ENCODE measurements around the gene BPIFB6.

BPIFB6 gene

DNA sequence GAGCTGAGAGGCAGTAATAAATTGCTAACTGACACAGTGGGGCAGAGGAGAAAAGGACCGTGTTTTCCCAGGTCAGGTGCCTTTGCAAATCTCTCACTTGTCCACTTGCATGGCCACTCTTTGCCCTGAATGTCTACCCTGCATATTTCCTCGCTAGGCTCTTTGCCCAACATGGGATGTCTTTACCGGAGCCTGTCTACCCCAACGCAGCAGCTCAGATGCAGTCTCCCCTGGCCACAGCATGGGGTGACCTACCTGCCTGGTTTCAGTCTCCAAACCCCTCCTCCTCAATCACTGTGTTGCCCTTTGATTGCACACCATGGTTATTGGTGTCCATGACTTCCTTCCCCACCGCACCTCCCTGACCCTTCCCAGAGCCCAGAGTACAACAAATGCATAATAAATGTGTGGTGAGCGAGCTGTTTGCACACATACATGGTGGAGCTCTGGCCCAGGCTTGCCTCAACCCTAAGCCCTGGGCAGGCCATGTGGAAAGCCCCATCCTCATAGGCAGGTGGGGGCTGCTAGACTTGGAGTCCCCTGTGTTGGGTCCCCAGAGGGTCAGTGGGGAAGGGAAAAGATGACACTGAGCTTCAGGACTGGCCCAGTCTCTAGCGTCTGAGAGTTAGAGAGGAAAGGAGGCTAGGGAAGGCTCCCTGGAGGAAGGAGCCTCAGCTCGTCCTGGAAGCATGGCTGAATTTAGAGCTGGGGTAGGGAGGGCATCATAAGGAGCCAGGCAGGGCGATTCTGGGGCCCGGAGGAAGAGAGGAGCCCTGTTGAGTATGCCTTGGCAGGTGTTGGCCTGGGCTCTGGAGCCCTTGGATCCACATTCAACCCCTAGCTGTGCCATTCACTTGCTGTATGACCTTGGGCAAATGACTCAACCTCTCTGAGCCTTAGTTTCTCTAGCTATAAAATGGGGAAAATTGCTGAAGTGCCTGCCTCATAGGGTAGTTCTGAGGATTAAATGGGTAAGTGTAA lies 4.4 kb upstream of the BPIFB6 start:
- TF ChIP-seq, protein P1, sequence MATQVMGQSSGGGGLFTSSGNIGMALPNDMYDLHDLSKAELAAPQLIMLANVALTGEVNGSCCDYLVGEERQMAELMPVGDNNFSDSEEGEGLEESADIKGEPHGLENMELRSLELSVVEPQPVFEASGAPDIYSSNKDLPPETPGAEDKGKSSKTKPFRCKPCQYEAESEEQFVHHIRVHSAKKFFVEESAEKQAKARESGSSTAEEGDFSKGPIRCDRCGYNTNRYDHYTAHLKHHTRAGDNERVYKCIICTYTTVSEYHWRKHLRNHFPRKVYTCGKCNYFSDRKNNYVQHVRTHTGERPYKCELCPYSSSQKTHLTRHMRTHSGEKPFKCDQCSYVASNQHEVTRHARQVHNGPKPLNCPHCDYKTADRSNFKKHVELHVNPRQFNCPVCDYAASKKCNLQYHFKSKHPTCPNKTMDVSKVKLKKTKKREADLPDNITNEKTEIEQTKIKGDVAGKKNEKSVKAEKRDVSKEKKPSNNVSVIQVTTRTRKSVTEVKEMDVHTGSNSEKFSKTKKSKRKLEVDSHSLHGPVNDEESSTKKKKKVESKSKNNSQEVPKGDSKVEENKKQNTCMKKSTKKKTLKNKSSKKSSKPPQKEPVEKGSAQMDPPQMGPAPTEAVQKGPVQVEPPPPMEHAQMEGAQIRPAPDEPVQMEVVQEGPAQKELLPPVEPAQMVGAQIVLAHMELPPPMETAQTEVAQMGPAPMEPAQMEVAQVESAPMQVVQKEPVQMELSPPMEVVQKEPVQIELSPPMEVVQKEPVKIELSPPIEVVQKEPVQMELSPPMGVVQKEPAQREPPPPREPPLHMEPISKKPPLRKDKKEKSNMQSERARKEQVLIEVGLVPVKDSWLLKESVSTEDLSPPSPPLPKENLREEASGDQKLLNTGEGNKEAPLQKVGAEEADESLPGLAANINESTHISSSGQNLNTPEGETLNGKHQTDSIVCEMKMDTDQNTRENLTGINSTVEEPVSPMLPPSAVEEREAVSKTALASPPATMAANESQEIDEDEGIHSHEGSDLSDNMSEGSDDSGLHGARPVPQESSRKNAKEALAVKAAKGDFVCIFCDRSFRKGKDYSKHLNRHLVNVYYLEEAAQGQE (IDR thresholded peaks at IDR 0.05; ENCODE audit: insufficient read depth in 1 of 2, low read depth in 2 of 2, low read length in 2 of 2): no peak
- TF ChIP-seq SIN3A (IDR thresholded peaks at IDR 0.05; ENCODE audit: borderline replicate concordance, insufficient read depth, low read length) (no peak), POLR2AphosphoS5 (IDR thresholded peaks at IDR 0.05; ENCODE audit: low read depth, low read length) (no peak), FOXP2 (optimal IDR thresholded peaks at IDR 0.05; ENCODE audit: borderline replicate concordance, extremely low read depth, extremely low read length, insufficient read depth) (no peak), TAF1 (IDR thresholded peaks at IDR 0.05; ENCODE audit: borderline replicate concordance, insufficient read depth, low read length) (no peak)

DNA sequence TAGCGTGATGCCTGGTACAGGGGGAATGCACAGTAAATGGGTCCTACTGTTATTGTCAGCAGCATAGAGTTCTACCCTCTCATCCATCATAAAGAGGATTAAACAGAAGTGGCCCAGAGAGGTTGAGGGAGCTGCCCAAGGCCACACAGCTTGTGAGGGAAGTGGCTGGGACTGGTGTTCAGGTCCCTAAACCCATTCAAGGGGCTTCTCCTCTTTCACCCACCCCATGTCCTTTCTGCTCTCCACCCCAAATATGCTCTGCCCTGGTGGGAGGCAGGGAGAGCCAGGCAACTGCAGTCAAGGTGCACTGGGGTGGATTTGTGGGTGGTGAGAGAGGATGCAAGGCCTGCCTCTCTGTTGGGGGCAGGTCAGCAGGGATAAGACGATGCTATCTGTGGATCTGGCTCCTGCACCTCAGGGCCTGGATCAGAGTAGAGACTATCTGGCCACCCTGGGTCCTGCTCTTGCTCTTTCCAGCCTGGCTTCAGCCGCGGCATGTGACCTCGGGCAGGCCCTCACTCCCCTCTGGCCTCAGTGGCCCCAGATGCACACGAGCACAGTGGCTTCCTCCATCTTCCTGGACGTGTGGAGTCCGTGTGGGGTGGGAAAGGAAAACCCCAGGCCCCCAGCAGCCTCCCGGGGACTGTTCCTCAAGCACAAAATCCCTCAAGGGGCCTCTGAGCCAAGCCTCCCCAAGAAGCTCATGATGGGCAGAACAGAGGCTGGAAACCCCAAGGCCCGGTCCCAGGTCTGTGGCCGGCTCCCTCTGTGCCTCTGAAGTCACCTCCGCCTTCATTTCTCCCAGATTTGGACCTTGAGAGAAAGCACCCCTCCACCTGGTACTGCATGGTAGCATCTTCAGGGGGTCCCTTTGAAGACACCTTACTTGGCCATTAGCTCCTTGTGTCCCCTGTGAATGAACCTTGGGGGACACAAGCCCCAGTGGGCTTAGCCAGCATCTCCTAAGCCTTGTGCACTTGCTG lies 3.4 kb upstream of the BPIFB6 start:
- TF ChIP-seq POLR2AphosphoS5 (IDR thresholded peaks at IDR 0.05; ENCODE audit: low read depth, low read length) (no peak), SIN3A (IDR thresholded peaks at IDR 0.05; ENCODE audit: borderline replicate concordance, insufficient read depth, low read length) (no peak), FOXP2 (optimal IDR thresholded peaks at IDR 0.05; ENCODE audit: borderline replicate concordance, extremely low read depth, extremely low read length, insufficient read depth) (no peak), TAF1 (IDR thresholded peaks at IDR 0.05; ENCODE audit: borderline replicate concordance, insufficient read depth, low read length) (no peak)
- TF ChIP-seq, protein P1 (IDR thresholded peaks at IDR 0.05; ENCODE audit: insufficient read depth in 1 of 2, low read depth in 2 of 2, low read length in 2 of 2): no peak

DNA sequence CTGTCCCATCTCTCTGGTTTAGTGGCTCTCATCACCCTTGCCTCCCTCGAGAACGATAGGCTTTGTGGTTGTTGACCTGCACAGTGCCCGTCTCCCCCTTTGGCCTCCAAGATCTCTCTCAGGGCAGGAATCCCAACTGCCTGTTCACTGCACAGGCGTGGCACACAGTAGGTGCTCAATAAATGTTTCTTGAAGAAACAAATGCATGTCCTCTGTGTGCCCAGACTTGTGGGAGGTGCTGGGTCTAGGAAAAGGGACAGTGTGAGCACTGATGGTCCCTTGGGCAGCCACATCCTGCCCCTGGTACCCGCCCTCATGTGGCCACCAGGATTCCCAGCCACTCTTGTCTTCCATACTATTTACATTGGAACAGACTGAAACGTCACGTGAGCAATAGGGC lies 2.6 kb upstream of the BPIFB6 start:
- no peak for TF ChIP-seq POLR2AphosphoS5 (IDR thresholded peaks at IDR 0.05; ENCODE audit: low read depth, low read length)
- no peak for TF ChIP-seq FOXP2 (optimal IDR thresholded peaks at IDR 0.05; ENCODE audit: borderline replicate concordance, extremely low read depth, extremely low read length, insufficient read depth)
- TF ChIP-seq, protein P1 (IDR thresholded peaks at IDR 0.05; ENCODE audit: insufficient read depth in 1 of 2, low read depth in 2 of 2, low read length in 2 of 2): no peak
- TF ChIP-seq SIN3A (IDR thresholded peaks at IDR 0.05; ENCODE audit: borderline replicate concordance, insufficient read depth, low read length): no peak
- TF ChIP-seq TAF1 (IDR thresholded peaks at IDR 0.05; ENCODE audit: borderline replicate concordance, insufficient read depth, low read length): no peak

DNA sequence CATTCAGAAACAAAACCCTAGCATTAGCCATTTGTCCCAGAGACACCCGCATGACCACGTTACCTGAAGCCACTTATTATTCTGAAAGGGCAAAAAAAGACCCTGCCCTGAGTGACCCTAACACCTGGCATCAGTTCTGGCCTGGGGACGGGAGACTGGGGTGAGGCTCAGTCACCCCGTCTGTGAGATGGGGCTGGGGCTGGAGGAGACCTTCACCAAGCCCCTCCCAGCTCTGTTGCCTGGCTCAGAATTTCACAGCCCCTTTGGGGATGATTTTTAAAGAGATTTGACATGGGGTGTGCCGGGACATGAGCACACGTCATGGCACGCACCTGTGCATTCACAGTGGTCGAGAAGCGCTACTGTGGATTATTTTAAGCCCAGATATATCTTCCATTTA lies 1.4 kb upstream of the BPIFB6 start:
- TF ChIP-seq, protein P1 (IDR thresholded peaks at IDR 0.05; ENCODE audit: insufficient read depth in 1 of 2, low read depth in 2 of 2, low read length in 2 of 2): no peak
- no peak for TF ChIP-seq SIN3A (IDR thresholded peaks at IDR 0.05; ENCODE audit: borderline replicate concordance, insufficient read depth, low read length)
- no peak for TF ChIP-seq POLR2AphosphoS5 (IDR thresholded peaks at IDR 0.05; ENCODE audit: low read depth, low read length)
- TF ChIP-seq FOXP2 (optimal IDR thresholded peaks at IDR 0.05; ENCODE audit: borderline replicate concordance, extremely low read depth, extremely low read length, insufficient read depth): no peak
- no peak for TF ChIP-seq TAF1 (IDR thresholded peaks at IDR 0.05; ENCODE audit: borderline replicate concordance, insufficient read depth, low read length)

All from PFSK-1 (cell line).